GM12875 (cell line): ENCODE results near the gene WNT9B.

Experiments
- H3K4me3 ChIP-seq: one replicate; pipeline ENCODE4 v1.5.1; 2011; ENCODE audit warnings: low read depth, low read length, control low read depth
- CTCF ChIP-seq: IDR thresholded peaks from 2 replicates; pipeline ENCODE4 v1.5.1; 2011; ENCODE audit warnings: low read depth, mild to moderate bottlenecking, control low read depth, inconsistent platforms, low read length, moderate library complexity, borderline replicate concordance; ENCODE audit not compliant: insufficient read depth

The WNT9B gene

GRCh38 chr17:46812624-46813318 lies 38.6 kb upstream of the WNT9B start:
- no peak for TF ChIP-seq CTCF
- H3K4me3 ChIP-seq, result no peak overlapping the region

- no peak overlapping the region for H3K4me3 ChIP-seq
- no peak for TF ChIP-seq CTCF
These were observed 37.5 kb upstream of the WNT9B start for GRCh38 chr17:46813920-46814319.

GRCh38 chr17:46814446-46814845 lies 36.9 kb upstream of the WNT9B start:
- no peak for TF ChIP-seq CTCF
- no peak overlapping the region for H3K4me3 ChIP-seq

GRCh38 chr17:46815474-46816353 lies 35.7 kb upstream of the WNT9B start:
- TF ChIP-seq CTCF, result no peak

GRCh38 chr17:46817151-46817900 lies 34.1 kb upstream of the WNT9B start:
- no peak for TF ChIP-seq CTCF
- no peak overlapping the region for H3K4me3 ChIP-seq

More at GRCh38 chr17:46815474-46816353, 35.7 kb upstream of the WNT9B start:
- no peak overlapping the region for H3K4me3 ChIP-seq

- no peak overlapping the region for H3K4me3 ChIP-seq
- no peak for TF ChIP-seq CTCF
These were observed 33.5 kb upstream of the WNT9B start for GRCh38 chr17:46817901-46818209.
